Skeletal muscle tissue (tissue), 4 donors: ENCODE measurements around the gene ZBTB16. TPM values are rescaled to one million over a fixed set of nuclear protein-coding genes. Genes with fewer than 3 reads are reported as not detected.

ENCODE experiments used
- H3K27ac ChIP-seq: one replicate; pipeline ENCODE4 v1.7.0; 2013; ENCODE audit warnings: mild to moderate bottlenecking, low read depth, low read length, inconsistent platforms
- H3K27me3 ChIP-seq, 3 donors: one replicate each; pipeline ENCODE4 v1.7.0; 2013; ENCODE audit warnings: low read length in 3 of 3; ENCODE audit not compliant: control insufficient read depth in 3 of 3, insufficient read depth in 3 of 3
- H3K36me3 ChIP-seq, 3 donors: one replicate each; pipeline ENCODE4 v1.7.0; 2013; ENCODE audit warnings: low read length in 3 of 3; ENCODE audit not compliant: control insufficient read depth in 3 of 3, insufficient read depth in 3 of 3
- H3K4me1 ChIP-seq, 3 donors: one replicate each; pipeline ENCODE4 v1.7.0; 2013; ENCODE audit warnings: low read length in 3 of 3, mild to moderate bottlenecking in 3 of 3; ENCODE audit not compliant: control insufficient read depth in 3 of 3, insufficient read depth in 3 of 3
- H3K4me3 ChIP-seq, 3 donors: one replicate each; pipeline ENCODE4 v1.7.0; 2013; ENCODE audit warnings: low read length in 3 of 3
- H3K9ac ChIP-seq, 3 donors: one replicate each; pipeline ENCODE4 v1.7.0; 2013; ENCODE audit warnings: low read length in 3 of 3, mild to moderate bottlenecking in 3 of 3, moderate library complexity in 2 of 3, low read depth in 1 of 3
- H3K9me3 ChIP-seq, 3 donors: one replicate each; pipeline ENCODE4 v1.7.0; 2013; ENCODE audit warnings: low read length in 3 of 3; ENCODE audit not compliant: control insufficient read depth in 3 of 3
- total RNA-seq: library from RNA; depleted of rRNA; stranded (reverse); fragments of >200 nt; gene quantifications from one replicate; pipeline ENCODE4 v1.2.3, GENCODE V29; 2014
- donor health status: Osteomylitis.

The ZBTB16 gene
- total RNA-seq, 1 donor from 2014 or later = 6.8 TPM

DNA sequence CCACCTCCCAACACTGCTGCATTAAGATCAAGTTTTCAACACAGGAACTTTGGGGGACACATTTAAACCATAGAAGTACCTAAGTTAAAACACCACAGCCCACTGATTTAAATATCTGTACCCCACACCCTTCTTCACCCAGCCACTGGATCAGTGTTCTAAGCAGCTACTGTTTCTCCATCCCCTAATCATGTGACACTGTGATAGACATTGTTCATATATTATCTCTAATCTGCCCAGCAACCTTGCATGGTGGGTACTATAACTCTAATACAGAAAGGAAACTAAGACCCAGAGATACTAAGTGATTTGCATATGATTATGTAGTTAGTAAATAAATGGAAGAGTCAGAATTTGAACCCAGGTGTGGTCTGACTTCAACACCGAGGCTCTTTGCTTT lies 166.2 kb downstream of the ZBTB16 start:
- Histone ChIP-seq H3K27ac (no peak overlapping the region), H3K4me1 (peaks cover 37 to 80% (median 76%) of the 10 kb centered on the region in 3 donors)

DNA sequence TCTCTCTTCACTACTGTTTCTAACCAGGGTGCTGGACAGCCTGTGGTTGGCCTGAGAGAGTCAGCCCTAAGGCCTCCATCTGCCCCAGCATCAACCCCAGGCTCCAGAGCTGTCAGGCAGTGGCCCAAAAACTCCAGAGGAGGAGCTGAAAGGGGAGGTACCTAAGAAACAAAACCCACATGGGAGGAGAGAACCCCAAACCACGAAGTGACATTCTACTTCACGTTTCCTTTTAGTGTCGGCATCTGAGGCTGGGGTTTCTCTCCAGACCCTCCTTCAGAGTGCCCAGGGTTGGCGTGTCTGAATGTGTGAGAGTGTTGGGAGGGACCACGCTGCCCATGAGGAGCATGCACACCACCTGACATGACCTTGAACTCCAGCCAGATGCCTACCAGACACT lies 166.8 kb downstream of the ZBTB16 start:
- H3K9me3 ChIP-seq = no peaks in the 10 kb centered on the region
- H3K4me3 ChIP-seq = no peak overlapping the region
- peaks cover 32 to 80% (median 76%) of the 10 kb centered on the region in 3 donors for H3K4me1 ChIP-seq
- H3K9ac ChIP-seq = no peak overlapping the region
- peaks cover 6 to 9% (median 8%) of the 10 kb centered on the region in 3 donors for H3K36me3 ChIP-seq
- H3K27me3 ChIP-seq = no peaks in the 10 kb centered on the region
- H3K27ac ChIP-seq = no peak overlapping the region

More for the DNA sequence above, 166.2 kb downstream of the ZBTB16 start:
- Histone ChIP-seq H3K9ac (no peak overlapping the region), H3K27me3 (no peaks in the 10 kb centered on the region), H3K4me3 (no peak overlapping the region), H3K36me3 (peaks cover 6 to 9% (median 8%) of the 10 kb centered on the region in 3 donors), H3K9me3 (no peaks in the 10 kb centered on the region)

DNA sequence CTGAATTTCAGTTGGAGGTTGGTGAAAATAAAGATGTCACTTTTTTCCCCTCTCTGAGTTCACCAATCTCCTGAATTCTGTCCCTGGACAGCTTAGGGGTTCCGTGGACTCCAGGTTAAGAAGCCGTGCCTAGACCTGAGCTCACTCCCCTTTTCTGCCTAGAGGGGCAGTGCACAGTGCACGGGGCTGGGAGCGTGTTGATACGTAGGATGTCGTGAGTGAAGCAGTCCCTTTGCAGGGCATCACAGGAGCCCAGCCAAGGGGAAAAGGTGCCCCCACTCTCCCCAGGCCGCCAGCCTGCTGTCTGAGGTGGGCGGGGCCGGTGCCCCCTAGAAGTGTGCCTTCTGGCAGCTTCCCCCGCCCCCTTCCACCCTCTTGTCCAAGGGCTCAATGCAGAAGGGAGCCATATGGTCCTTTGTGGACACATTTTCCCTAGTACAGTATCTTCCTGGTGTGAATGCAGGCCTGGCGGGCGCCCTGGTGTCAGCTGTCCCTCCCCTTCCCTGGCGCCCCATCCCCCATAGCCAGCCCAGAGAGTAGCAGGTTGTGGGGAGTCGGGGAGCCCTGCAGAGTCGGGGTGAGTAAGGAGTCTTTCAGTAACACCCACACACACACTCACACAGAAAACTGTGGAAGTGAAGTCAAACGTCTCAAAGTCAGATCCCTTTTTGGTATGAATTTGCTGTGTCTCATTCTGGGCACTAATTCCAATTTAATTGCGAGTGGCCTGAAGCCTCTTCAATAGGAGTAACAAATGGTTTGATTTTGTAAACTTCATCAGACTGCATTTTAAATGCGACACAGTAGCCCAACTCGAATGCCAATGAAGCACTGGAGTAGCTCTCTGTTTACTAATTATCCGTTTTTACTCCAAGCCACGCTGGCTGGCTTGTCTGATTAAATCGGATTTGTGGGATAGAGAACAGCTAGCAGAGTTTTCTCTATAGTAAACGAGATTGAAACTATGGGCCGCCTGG lies 169.2 kb downstream of the ZBTB16 start:
- Histone ChIP-seq H3K36me3 (peaks cover 3 to 6% (median 4%) of the 10 kb centered on the region in 3 donors), H3K27me3 (no peaks in the 10 kb centered on the region), H3K9ac (peak overlapping the region in 2 of 3 donors; percentile 10 to 23), H3K27ac (peak overlapping the region; percentile 32), H3K9me3 (no peaks in the 10 kb centered on the region), H3K4me3 (no peak overlapping the region), H3K4me1 (peaks cover 48 to 86% (median 85%) of the 10 kb centered on the region in 3 donors)

DNA sequence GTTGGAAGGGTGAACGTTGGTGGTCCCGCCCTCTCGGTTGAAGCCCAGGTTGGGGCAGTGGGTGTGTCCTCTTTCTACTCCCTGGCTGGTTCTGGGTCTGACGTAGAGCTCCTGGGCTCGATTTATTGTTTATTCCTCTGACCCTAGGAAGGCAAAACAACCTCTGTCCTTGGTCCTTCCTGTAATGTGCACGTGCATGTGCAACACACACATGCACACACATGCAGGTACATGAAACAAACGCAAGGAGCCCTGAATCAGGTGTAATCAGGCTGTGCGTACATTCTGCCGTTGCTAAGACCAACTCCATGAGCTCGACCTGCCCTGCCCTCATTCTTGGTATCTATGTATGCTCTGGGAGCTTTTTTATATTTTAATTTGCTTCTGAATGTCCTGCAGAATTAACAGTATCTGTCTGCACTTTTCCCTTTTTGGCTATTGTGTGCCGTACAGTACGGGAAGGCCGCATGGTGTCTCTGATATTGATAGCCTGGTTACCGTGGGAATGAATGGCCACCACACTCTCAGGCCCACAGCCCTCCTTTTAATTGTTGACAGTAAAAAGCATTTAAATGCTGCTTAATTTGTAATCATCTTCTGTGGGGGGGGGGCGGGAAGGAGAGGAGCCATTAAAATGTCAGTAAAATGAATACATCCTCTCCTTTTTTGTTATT lies 170.7 kb downstream of the ZBTB16 start:
- Histone ChIP-seq H3K9me3 (no peaks in the 10 kb centered on the region), H3K27me3 (no peaks in the 10 kb centered on the region)

DNA sequence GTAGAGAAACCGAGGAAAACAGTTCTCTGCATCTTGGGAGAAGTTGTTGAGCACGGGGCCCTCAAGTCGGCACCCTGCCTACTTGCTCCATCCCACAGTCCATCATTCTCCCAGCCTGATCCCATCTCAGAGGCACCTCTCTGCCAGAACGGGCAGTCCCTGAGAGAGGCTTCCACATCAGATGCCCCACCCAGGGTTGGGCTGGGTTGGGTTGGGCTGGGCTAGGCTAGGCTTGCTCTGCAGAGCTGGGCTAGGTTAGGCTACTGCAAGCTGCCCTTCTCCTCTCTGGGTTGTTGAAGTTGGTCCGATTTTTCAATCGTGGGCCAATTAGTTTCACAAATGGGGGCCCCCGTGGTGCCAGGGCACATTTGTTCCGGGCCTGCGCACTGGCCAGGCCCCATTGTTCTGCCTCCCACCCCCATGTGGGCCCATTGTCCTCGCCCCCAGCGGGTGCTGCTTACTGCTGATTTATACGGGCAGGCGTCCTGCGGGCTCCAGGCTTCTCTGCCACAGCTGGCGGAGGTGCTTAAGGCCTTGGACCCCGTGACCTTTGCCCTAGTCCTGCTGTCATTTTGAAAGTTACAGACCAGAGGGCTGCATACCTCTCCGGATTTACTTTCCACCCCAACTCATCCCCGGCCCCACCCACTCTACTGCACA lies 173.0 kb downstream of the ZBTB16 start:
- H3K9ac ChIP-seq = peak overlapping the region in 1 of 3 donors; percentile 46
- H3K36me3 ChIP-seq = no peaks in the 10 kb centered on the region
- no peak overlapping the region for H3K4me3 ChIP-seq
- H3K27ac ChIP-seq = no peak overlapping the region
- H3K9me3 ChIP-seq = no peaks in the 10 kb centered on the region
- peaks cover 55 to 85% (median 85%) of the 10 kb centered on the region in 3 donors for H3K4me1 ChIP-seq
- H3K27me3 ChIP-seq = no peaks in the 10 kb centered on the region

More for the DNA sequence above, 170.7 kb downstream of the ZBTB16 start:
- peaks cover 60 to 86% (median 85%) of the 10 kb centered on the region in 3 donors for H3K4me1 ChIP-seq
- no peak overlapping the region for H3K4me3 ChIP-seq
- no peak overlapping the region for H3K27ac ChIP-seq
- peak overlapping the region in 1 of 3 donors; percentile 17 for H3K9ac ChIP-seq
- H3K36me3 ChIP-seq = peaks cover 3 to 6% (median 4%) of the 10 kb centered on the region in 3 donors

DNA sequence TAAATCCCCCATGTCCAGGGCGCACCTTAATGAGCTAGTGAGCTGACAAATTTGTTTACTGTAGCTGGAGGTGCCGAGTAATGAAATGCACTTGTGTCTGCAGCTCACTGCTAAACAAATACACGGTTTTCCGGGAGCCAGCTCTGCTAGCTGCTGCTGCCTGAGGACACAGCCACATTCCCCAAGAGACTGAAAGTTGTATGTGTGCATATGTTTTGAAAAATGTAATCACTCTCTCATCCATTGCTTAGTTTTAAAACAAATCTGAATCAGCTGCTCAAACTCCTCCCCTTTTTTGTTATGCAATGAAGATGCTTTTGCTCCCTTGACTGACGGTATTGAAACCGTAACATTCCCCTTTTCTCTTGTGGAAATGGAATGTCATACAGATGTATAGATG lies 174.2 kb downstream of the ZBTB16 start:
- H3K9me3 ChIP-seq = no peaks in the 10 kb centered on the region
- H3K4me1 ChIP-seq = peaks cover 57 to 90% (median 85%) of the 10 kb centered on the region in 3 donors

DNA sequence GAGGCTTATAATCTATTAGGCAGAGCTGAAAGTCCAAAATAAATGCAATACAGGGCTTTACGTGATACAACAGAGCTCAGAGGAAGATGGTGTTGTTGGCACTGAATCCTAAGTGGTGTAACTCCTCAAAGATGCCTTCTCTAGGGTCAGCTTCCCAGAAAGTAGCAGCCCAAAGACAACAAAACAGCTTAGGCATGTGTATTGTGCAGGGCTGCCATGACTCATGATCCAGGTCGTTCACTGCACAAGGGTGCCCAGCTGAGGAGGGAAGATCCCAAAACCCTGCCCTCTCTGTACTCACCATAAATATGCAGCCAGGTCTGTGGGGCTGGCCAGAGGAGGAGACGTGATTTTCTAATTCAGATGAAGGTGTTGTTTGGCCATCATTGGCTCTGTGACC lies 177.3 kb downstream of the ZBTB16 start:
- Histone ChIP-seq H3K9me3 (no peaks in the 10 kb centered on the region), H3K4me3 (no peak overlapping the region), H3K9ac (no peak overlapping the region), H3K36me3 (peaks cover 1 to 16% (median 5%) of the 10 kb centered on the region in 3 donors), H3K27me3 (no peaks in the 10 kb centered on the region), H3K4me1 (peaks cover 62 to 97% (median 89%) of the 10 kb centered on the region in 3 donors), H3K27ac (peak overlapping the region; percentile 4)

More for the DNA sequence above, 174.2 kb downstream of the ZBTB16 start:
- Histone ChIP-seq H3K27me3 (no peaks in the 10 kb centered on the region), H3K27ac (no peak overlapping the region), H3K9ac (no peak overlapping the region), H3K36me3 (peaks cover 0 to 3% (median 0%) of the 10 kb centered on the region in 3 donors), H3K4me3 (no peak overlapping the region)

DNA sequence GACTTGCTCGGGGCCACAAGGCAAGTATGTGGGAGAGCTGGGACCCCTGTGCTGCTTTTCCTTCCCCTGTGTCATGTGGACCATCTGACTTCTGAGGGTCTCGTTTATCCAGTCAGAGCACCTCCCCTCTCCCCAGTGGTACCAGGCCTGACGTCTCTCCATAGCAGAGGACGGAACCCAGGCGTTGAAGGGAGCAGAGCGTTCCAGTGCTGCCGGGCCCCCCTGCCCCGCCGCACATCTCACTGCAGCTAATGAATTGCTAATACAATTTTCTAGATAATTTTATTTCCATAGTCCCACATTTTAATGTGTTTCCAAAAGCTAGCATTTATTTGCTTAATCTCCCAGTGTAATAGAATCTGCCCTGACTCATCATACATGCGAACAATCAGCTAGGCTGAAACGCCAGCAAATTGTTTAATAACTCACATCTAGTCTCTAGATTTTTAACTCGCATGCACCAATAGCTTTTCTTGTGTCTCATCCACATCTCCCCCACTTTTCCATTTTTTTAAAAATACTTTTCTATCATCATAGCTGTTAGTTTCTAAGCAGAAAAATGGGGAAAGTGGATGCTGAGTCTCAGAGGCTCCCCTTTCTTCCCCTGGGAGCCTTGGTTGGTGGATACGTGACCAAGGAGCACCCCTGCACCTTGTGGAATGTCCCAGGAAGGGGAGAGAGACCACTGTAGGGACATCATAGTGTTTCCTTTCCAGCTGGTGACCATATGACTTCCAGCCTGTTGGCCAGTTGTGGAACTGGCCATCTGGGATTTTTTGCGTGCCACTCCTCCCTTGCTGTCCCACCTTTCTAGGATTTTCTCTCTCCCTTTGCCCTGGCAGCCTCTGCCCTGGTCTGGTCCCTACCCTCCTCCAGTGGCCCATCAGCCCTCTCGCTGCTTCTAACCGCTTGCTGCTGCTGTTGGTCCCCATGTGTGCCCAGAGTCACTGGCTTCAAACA lies 178.1 kb downstream of the ZBTB16 start:
- peaks cover 59 to 97% (median 89%) of the 10 kb centered on the region in 3 donors for H3K4me1 ChIP-seq

DNA sequence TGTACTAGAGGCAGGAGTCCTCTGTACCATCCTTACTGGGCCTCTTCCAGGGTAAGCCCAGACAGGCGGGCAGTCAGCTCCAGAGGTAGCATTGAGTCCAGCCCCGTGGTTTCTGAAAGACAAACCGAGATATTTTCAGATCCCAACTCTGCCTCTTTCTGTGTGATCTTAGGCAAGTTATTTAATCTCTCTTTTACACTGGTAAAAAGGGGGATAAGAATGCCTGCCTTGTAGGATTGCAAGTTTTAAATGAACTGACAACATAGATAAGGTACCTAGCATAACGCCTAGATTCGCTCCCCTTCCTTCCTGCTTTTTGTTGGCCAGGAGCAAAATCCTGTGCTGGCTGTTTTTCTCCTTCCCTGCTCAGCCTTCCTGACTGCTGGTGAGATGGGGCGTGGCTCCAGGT lies 180.2 kb downstream of the ZBTB16 start:
- Histone ChIP-seq H3K27me3 (no peaks in the 10 kb centered on the region), H3K4me1 (peaks cover 54 to 90% (median 87%) of the 10 kb centered on the region in 3 donors), H3K9ac (peak overlapping the region in 1 of 3 donors; percentile 69), H3K9me3 (no peaks in the 10 kb centered on the region), H3K4me3 (no peak overlapping the region), H3K27ac (peak overlapping the region; percentile 37), H3K36me3 (peaks cover 18 to 33% (median 19%) of the 10 kb centered on the region in 3 donors)

More for the DNA sequence above, 178.1 kb downstream of the ZBTB16 start:
- Histone ChIP-seq H3K9ac (peak overlapping the region in 1 of 3 donors; percentile 47), H3K27ac (peak overlapping the region; percentile 4), H3K36me3 (peaks cover 9 to 23% (median 11%) of the 10 kb centered on the region in 3 donors), H3K27me3 (no peaks in the 10 kb centered on the region), H3K9me3 (no peaks in the 10 kb centered on the region), H3K4me3 (no peak overlapping the region)
